MG63 (cell line): ENCODE results near the gene COX7A2. TPM values are rescaled to one million over a fixed set of nuclear protein-coding genes. Genes with fewer than 3 reads are reported as not detected.

ENCODE experiments used
- DNase-seq: peaks from one replicate; pipeline ENCODE4 v3.0.0-alpha.2; 2020
- H3K27me3 ChIP-seq: fragments of 250-450 bp; sonication (Bioruptor Pico); 2 replicates; pipeline ENCODE4 v1.5.1; 2020; ENCODE audit warnings: mild to moderate bottlenecking, moderate library complexity
- H3K36me3 ChIP-seq: fragments of 250-450 bp; sonication (Bioruptor Pico); 2 replicates; pipeline ENCODE4 v1.5.1; 2020; ENCODE audit warnings: mild to moderate bottlenecking, moderate library complexity
- H3K4me3 ChIP-seq: fragments of 250-450 bp; sonication (Bioruptor Pico); 2 replicates; pipeline ENCODE4 v1.5.1; 2020; ENCODE audit warnings: mild to moderate bottlenecking, moderate library complexity
- H3K9me3 ChIP-seq: fragments of 250-450 bp; sonication (Bioruptor Pico); 2 replicates; pipeline ENCODE4 v1.5.1; 2020; ENCODE audit warnings: mild to moderate bottlenecking, moderate library complexity
- total RNA-seq: library from RNA; depleted of rRNA; stranded (reverse); fragments of >200 nt; shearing (Covaris generic); gene quantifications from 2 replicates; pipeline ENCODE4 v1.2.3, GENCODE V29; 2014; ENCODE audit warnings: low replicate concordance; rRNA removed

The COX7A2 gene
- total RNA-seq, 1 experiment from 2014 or later: 187 TPM

DNA sequence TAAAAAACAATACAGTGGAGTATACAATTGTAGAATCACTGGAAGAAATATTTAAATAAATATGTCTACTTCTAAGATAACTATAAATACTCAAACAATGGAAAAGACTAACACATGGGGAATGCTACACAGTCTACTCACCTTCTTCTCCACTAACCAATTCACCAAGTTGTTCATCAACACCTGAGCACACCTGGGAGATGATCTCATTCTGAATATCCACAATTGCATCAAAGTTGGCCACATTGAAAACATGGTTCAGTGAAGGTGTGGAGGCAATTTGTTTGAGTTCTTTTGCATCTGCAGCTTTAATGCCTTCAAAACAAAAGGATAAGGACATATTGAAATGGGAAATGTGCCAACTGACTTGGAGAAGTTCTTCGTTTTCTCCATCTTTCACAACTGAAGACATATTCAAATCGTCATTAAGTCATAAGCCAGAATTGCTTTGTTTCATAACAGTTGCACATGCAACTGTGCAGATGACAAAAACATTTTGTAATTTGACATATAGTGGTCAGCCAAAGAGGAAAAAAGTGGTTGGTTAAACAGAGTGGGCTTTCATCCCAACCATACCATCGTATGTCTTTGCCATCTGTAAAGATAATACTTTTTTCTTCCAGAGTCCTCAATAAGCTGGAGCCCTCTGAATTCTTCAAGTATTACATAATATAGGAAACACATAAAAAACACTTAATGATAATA lies 55.2 kb downstream of the COX7A2 start:
- H3K27me3 ChIP-seq: no peaks in the 10 kb centered on the region
- no peak for DNase-seq
- peaks cover 18% of the 10 kb centered on the region for H3K36me3 ChIP-seq
- 0 out of 2 replicates have a peak, but pooled peaks cover 2% of the 10 kb centered on the region for H3K9me3 ChIP-seq
- H3K4me3 ChIP-seq: no peak overlapping the region

Other genes with a start within 250 kb of the COX7A2 start
- 37.5 and 50.4 TPM in 2 replicates for gene COL12A1, start 37.7 kb downstream of the COX7A2 start, total RNA-seq
- 73.1 and 113 TPM in 2 replicates for gene TMEM30A, start 41.0 kb upstream of the COX7A2 start, total RNA-seq
- gene FILIP1, start 250.0 kb upstream of the COX7A2 start, total RNA-seq: 0.03 TPM in 1 of 2 replicates, not detected in the other